Spleen (tissue), 7 donors: Measurements from ENCODE around the gene LDLRAD4.

ENCODE experiments used
- CTCF ChIP-seq, 11 experiments: fragments of 200-600 bp in 7 of 11; fragments of 450-650 bp in 4 of 11; sonication (generic) in 4 of 11; IDR thresholded peaks in 8 of 11; conservative IDR thresholded peaks in 3 of 11; 1 replicate in 7 of 11; 2 replicates in 4 of 11; pipeline versions ENCODE4 v1.4.0 to v1.8.0; 2016 to 2021; ENCODE audit warnings: antibody characterized with exemption in 11 of 11, inconsistent platforms in 4 of 11, mild to moderate bottlenecking in 1 of 11
- POLR2A ChIP-seq, 3 donors: fragments of 450-650 bp; IDR thresholded peaks; one replicate each; pipeline ENCODE4 v1.5.1; 2017; ENCODE audit warnings: antibody characterized with exemption in 3 of 3, mild to moderate bottlenecking in 1 of 3
- donor health status: DM: no; HTN: no; CAD: no; lungs with moderate emphysema.
- donor health status: DM: no; HTN: no; CAD: no.
- donor health status: DM: no; HTN: no; CAD: no.

GRCh38 chr18:13485182-13485581 lies 266.6 kb downstream of the LDLRAD4 start:
- TF ChIP-seq POLR2A (IDR thresholded peaks at IDR 0.05), result no peak
- TF ChIP-seq CTCF (IDR thresholded peaks at IDR 0.05 in 8 of 11, conservative IDR thresholded peaks at IDR 0.05 in 3 of 11), result no peak
